Endodermal cell (in vitro differentiated cells): ENCODE measurements around the gene MROH2A. TPM values are rescaled to one million over a fixed set of nuclear protein-coding genes. Genes with fewer than 3 reads are reported as not detected.

ENCODE experiments used
- DNase-seq: peaks from one replicate; pipeline ENCODE4 v3.0.0-alpha.2; 2017
- H3K27ac ChIP-seq: 2 replicates; pipeline ENCODE4 v1.5.1; 2013; ENCODE audit warnings: mild to moderate bottlenecking, low read depth, low read length, moderate library complexity
- H3K27me3 ChIP-seq: 2 replicates; pipeline ENCODE4 v1.6.1; 2013; ENCODE audit warnings: mild to moderate bottlenecking, low read length, moderate library complexity; ENCODE audit not compliant: insufficient read depth, control insufficient read depth, poor library complexity, severe bottlenecking
- H3K36me3 ChIP-seq: 2 replicates; pipeline ENCODE4 v1.7.0; 2013; ENCODE audit warnings: mild to moderate bottlenecking, low read length, moderate library complexity; ENCODE audit not compliant: control insufficient read depth, insufficient read depth
- H3K4me1 ChIP-seq: one replicate; pipeline ENCODE4 v1.7.0; 2013; ENCODE audit warnings: low read length; ENCODE audit not compliant: control insufficient read depth, insufficient read depth
- H3K4me3 ChIP-seq: 2 replicates; pipeline ENCODE4 v1.5.1; 2013; ENCODE audit warnings: mild to moderate bottlenecking, low read length, moderate library complexity
- H3K9ac ChIP-seq: 2 replicates; pipeline ENCODE4 v1.6.1; 2013; ENCODE audit warnings: mild to moderate bottlenecking, low read length, moderate library complexity; ENCODE audit not compliant: poor library complexity, severe bottlenecking; ENCODE audit errors: extremely low read depth
- H3K9me3 ChIP-seq: 2 replicates; pipeline ENCODE4 v1.6.1; 2013; ENCODE audit warnings: mild to moderate bottlenecking, low read length, moderate library complexity; ENCODE audit not compliant: control insufficient read depth
- H3K27ac Mint-ChIP-seq: 2 replicates; pipeline ENCODE4 v1.8.0; 2020; ENCODE audit warnings: mixed read lengths
- H3K27me3 Mint-ChIP-seq: 2 replicates; pipeline ENCODE4 v1.8.0; 2021; ENCODE audit warnings: mild to moderate bottlenecking, mixed read lengths; ENCODE audit not compliant: insufficient read depth
- H3K36me3 Mint-ChIP-seq: 2 replicates; pipeline ENCODE4 v1.8.0; 2020; ENCODE audit warnings: low read depth, mixed read lengths
- H3K4me1 Mint-ChIP-seq: 2 replicates; pipeline ENCODE4 v1.8.0; 2020; ENCODE audit warnings: mixed read lengths
- H3K4me3 Mint-ChIP-seq: 2 replicates; pipeline ENCODE4 v1.8.0; 2020; ENCODE audit warnings: mild to moderate bottlenecking, moderate library complexity, mixed read lengths
- H3K9me3 Mint-ChIP-seq: 2 replicates; pipeline ENCODE4 v1.8.0; 2020; ENCODE audit warnings: mild to moderate bottlenecking, mixed read lengths
- WGBS, 2 experiments: methylation state at CpG; one replicate each; pipeline versions ENCODE4 v1.1.5 to v1.1.7; 2013; ENCODE audit warnings: missing lambda C conversion rate in 2 of 2, mixed read lengths in 1 of 2; ENCODE audit not compliant: insufficient coverage in 1 of 2, insufficient read length in 1 of 2; 5-methylcytosine and 5-hydroxymethylcytosine counted together
- total RNA-seq, 2 donors: library from RNA; stranded (reverse); fragmentation: NEBNext Ultra II Directional in 1 of 2; extraction: Animal tissue kit (Norgen Biotek cat#: 25700) in 1 of 2; gene quantifications; 2 replicates in 1 of 2; 3 replicates in 1 of 2; pipeline ENCODE4 v1.2.1, GENCODE V29; 2021
- TF ChIP-seq, protein P1 (sequence below): fragments of 200-600 bp; sonication (generic); conservative IDR thresholded peaks from 2 replicates; pipeline ENCODE4 v1.5.0; 2021; ENCODE audit warnings: antibody characterized with exemption, mild to moderate bottlenecking

The MROH2A gene
- total RNA-seq, 2 donors from 2014 or later, result not detected

DNA sequence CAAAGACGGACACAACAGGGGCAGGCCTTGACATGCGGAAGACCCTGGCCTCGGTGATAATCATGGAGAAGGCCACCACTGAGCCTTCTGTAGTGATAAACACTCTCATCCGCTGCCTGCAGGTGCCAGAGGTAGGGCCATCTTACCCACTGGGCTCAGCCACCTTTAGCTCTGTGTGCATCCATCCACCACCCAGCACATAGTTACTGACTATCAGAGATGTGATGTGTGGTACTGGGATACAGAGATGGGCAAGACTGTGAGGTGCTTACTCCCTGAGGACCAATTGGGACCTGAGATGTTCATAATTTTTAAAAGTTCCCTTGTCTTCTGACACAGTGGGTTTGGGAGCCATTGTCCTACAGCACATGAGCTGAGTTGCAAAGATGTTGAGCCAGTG is 1.6 kb downstream of the MROH2A start:
- H3K9me3 Mint-ChIP-seq, result peaks cover 22% of the 10 kb centered on the region
- H3K4me1 Mint-ChIP-seq, result no peaks in the 10 kb centered on the region

DNA sequence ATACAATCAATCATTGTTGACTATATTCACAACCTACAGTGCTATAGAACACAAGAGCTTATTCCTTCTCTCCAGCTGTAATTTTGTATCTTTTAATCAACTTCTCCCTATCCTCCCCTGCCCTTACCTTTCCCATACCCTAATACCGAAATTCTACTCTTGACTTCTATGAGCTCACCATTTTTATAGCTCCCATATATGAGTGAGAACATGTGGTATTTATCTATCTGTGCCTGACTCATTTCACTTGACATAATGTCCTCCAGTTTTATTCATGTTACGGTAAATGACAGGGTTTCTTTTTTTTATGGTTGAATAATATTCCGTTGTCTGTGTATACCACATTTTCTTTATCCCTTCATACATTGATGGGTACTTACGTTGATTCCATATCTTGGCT is 2.6 kb downstream of the MROH2A start:
- H3K36me3 Mint-ChIP-seq, result no peaks in the 10 kb centered on the region
- no peak overlapping the region for H3K4me3 ChIP-seq
- DNase-seq, result no peak
- H3K4me3 Mint-ChIP-seq, result no peak overlapping the region
- peaks cover 15% of the 10 kb centered on the region for H3K9me3 Mint-ChIP-seq
- no peak overlapping the region for H3K27ac ChIP-seq
- TF ChIP-seq, protein P1, sequence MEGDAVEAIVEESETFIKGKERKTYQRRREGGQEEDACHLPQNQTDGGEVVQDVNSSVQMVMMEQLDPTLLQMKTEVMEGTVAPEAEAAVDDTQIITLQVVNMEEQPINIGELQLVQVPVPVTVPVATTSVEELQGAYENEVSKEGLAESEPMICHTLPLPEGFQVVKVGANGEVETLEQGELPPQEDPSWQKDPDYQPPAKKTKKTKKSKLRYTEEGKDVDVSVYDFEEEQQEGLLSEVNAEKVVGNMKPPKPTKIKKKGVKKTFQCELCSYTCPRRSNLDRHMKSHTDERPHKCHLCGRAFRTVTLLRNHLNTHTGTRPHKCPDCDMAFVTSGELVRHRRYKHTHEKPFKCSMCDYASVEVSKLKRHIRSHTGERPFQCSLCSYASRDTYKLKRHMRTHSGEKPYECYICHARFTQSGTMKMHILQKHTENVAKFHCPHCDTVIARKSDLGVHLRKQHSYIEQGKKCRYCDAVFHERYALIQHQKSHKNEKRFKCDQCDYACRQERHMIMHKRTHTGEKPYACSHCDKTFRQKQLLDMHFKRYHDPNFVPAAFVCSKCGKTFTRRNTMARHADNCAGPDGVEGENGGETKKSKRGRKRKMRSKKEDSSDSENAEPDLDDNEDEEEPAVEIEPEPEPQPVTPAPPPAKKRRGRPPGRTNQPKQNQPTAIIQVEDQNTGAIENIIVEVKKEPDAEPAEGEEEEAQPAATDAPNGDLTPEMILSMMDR, result no peak
- H3K4me1 Mint-ChIP-seq, result no peaks in the 10 kb centered on the region
- H3K9me3 ChIP-seq, result peaks cover 7% of the 10 kb centered on the region
- no peaks in the 10 kb centered on the region for H3K27me3 ChIP-seq
- no peaks in the 10 kb centered on the region for H3K4me1 ChIP-seq
- H3K9ac ChIP-seq, result no peak overlapping the region
- 85 to 100% methylated on average over 1 to 3 of the region's 4 CpGs for WGBS, 2 experiments
- H3K36me3 ChIP-seq, result no peaks in the 10 kb centered on the region
- peaks cover 5% of the 10 kb centered on the region for H3K27me3 Mint-ChIP-seq
- no peak overlapping the region for H3K27ac Mint-ChIP-seq

More for the DNA sequence above, 1.6 kb downstream of the MROH2A start:
- H3K9ac ChIP-seq, result no peak overlapping the region
- no peak overlapping the region for H3K27ac ChIP-seq
- WGBS, 2 experiments, result 91 to 100% methylated on average over 3 to 4 of the region's 4 CpGs
- no peak overlapping the region for H3K4me3 Mint-ChIP-seq
- no peaks in the 10 kb centered on the region for H3K27me3 ChIP-seq
- H3K27ac Mint-ChIP-seq, result no peak overlapping the region
- H3K27me3 Mint-ChIP-seq, result peaks cover 5% of the 10 kb centered on the region
- H3K4me1 ChIP-seq, result no peaks in the 10 kb centered on the region
- H3K36me3 ChIP-seq, result no peaks in the 10 kb centered on the region
- no peaks in the 10 kb centered on the region for H3K36me3 Mint-ChIP-seq
- no peak overlapping the region for H3K4me3 ChIP-seq
- H3K9me3 ChIP-seq, result peaks cover 10% of the 10 kb centered on the region
- DNase-seq, result no peak
- TF ChIP-seq, protein P1, result no peak

DNA sequence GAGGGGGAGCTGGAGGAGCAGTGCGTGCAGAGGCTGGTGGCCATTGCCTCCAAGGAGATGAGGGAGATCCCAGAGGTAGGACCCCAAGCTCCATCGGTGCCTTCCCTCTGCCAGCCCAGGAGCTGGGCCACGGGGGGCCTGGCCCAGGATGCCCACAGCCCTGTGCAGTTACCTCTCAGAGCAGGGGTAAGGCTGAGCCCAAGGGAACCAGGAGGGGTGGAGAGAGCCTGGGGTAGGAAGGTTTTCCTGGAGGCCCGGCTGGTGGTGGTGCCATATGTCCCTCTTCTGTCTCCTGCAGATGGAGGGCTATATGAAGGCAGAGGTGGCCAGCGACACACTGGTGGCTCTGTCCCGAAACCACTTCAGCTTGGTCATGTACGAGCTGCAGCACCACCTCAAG is 11.4 kb downstream of the MROH2A start:
- H3K27me3 Mint-ChIP-seq, result no peaks in the 10 kb centered on the region
- TF ChIP-seq, protein P1, result no peak
- H3K4me1 Mint-ChIP-seq, result no peaks in the 10 kb centered on the region
- H3K27ac Mint-ChIP-seq, result no peak overlapping the region
- no peak overlapping the region for H3K27ac ChIP-seq
- H3K9ac ChIP-seq, result no peak overlapping the region
- H3K4me3 ChIP-seq, result no peak overlapping the region
- DNase-seq, result no peak
- no peaks in the 10 kb centered on the region for H3K4me1 ChIP-seq
- H3K4me3 Mint-ChIP-seq, result no peak overlapping the region
- H3K9me3 Mint-ChIP-seq, result peaks cover 4% of the 10 kb centered on the region
- H3K27me3 ChIP-seq, result no peaks in the 10 kb centered on the region
- H3K9me3 ChIP-seq, result no peaks in the 10 kb centered on the region
- 91 to 98% methylated on average over 6 to 7 of the region's 7 CpGs for WGBS, 2 experiments
- H3K36me3 ChIP-seq, result no peaks in the 10 kb centered on the region
- no peaks in the 10 kb centered on the region for H3K36me3 Mint-ChIP-seq
